Hepatocyte (in vitro differentiated cells): ENCODE data around the gene PPP4R4. TPM values are rescaled to one million over a fixed set of nuclear protein-coding genes. Genes with fewer than 3 reads are reported as not detected.

Experiments
- DNase-seq: peaks from one replicate; pipeline ENCODE4 v3.0.0-alpha.2; 2016; ENCODE audit warnings: low spot score
- H2AFZ ChIP-seq: fragments of 200-600 bp; sonication (generic); 2 replicates; pipeline ENCODE4 v1.6.0; 2016; ENCODE audit warnings: antibody characterized with exemption, mild to moderate bottlenecking
- H3K27ac ChIP-seq: fragments of 200-600 bp; sonication (generic); 2 replicates; pipeline ENCODE4 v1.5.1; 2016; ENCODE audit warnings: mild to moderate bottlenecking
- H3K27me3 ChIP-seq: fragments of 200-600 bp; sonication (generic); 2 replicates; pipeline ENCODE4 v1.6.1; 2016
- H3K36me3 ChIP-seq: fragments of 200-600 bp; sonication (generic); replicated peaks from 2 replicates; pipeline ENCODE4 v1.5.1; 2016; ENCODE audit warnings: low read depth; ENCODE audit not compliant: insufficient read depth
- H3K4me1 ChIP-seq: fragments of 200-600 bp; sonication (generic); 2 replicates; pipeline ENCODE4 v1.5.1; 2016; ENCODE audit warnings: mild to moderate bottlenecking, moderate library complexity; ENCODE audit not compliant: insufficient read depth
- H3K4me2 ChIP-seq: fragments of 200-600 bp; sonication (generic); 2 replicates; pipeline ENCODE4 v1.6.0; 2016
- H3K4me3 ChIP-seq: fragments of 200-600 bp; sonication (generic); 2 replicates; pipeline ENCODE4 v1.5.1; 2016; ENCODE audit warnings: mild to moderate bottlenecking
- H3K79me2 ChIP-seq: fragments of 200-600 bp; sonication (generic); 2 replicates; pipeline ENCODE4 v1.6.0; 2017; ENCODE audit warnings: mild to moderate bottlenecking
- H3K9me2 ChIP-seq: fragments of 200-600 bp; sonication (generic); replicated peaks from 2 replicates; pipeline ENCODE4 v1.6.0; 2017; ENCODE audit warnings: mild to moderate bottlenecking; ENCODE audit not compliant: insufficient read depth
- H3K9me3 ChIP-seq: fragments of 200-600 bp; sonication (generic); 2 replicates; pipeline ENCODE4 v1.5.1; 2016; ENCODE audit warnings: low read depth, mild to moderate bottlenecking
- H4K20me1 ChIP-seq: fragments of 200-600 bp; sonication (generic); 2 replicates; pipeline ENCODE4 v1.6.0; 2016; ENCODE audit warnings: mild to moderate bottlenecking; ENCODE audit not compliant: insufficient read depth, poor library complexity, severe bottlenecking
- CTCF ChIP-seq: fragments of 200-600 bp; sonication (generic); IDR thresholded peaks from 2 replicates; pipeline ENCODE4 v1.5.1; 2016; ENCODE audit warnings: antibody characterized with exemption, mild to moderate bottlenecking; ENCODE audit not compliant: poor library complexity
- EZH2 ChIP-seq: fragments of 200-600 bp; sonication (generic); IDR thresholded peaks from 2 replicates; pipeline ENCODE4 v1.6.1; 2016; ENCODE audit warnings: antibody characterized with exemption, mild to moderate bottlenecking, borderline replicate concordance
- EZH2phosphoT487 ChIP-seq: fragments of 200-600 bp; sonication (generic); IDR thresholded peaks from one replicate; pipeline ENCODE4 v1.6.1; 2018; ENCODE audit warnings: antibody characterized with exemption, mild to moderate bottlenecking, low read depth, moderate library complexity; ENCODE audit not compliant: unreplicated experiment, severe bottlenecking
- WGBS: methylation state at CpG from one replicate; pipeline ENCODE4 v1.1.6; 2016; ENCODE audit warnings: low lambda C conversion rate; ENCODE audit errors: missing lambda C conversion rate; 5-methylcytosine and 5-hydroxymethylcytosine counted together
- polyA plus RNA-seq: library from polyadenylated mRNA; unstranded; fragments of >200 nt; fragmentation: Nextera tagmentation; extraction: Ambion mirVana; gene quantifications from 2 replicates; pipeline ENCODE4 v1.2.1, GENCODE V29; 2016
- total RNA-seq: library from RNA; depleted of rRNA; stranded (reverse); fragments of >200 nt; gene quantifications from 2 replicates; pipeline ENCODE4 v1.2.3, GENCODE V29; 2014

Gene PPP4R4
- total and polyA plus RNA-seq, 2 experiments from 2014 or later, result 1.0 to 3.8 TPM

- Histone ChIP-seq H2AFZ (peak within 1 kb of the TSS; percentile 75), H3K4me3 (peak within 1 kb of the TSS; percentile 25), H3K27me3 (no peaks in the 10 kb centered on the region), H3K79me2 (no peaks in the 10 kb centered on the region), H3K9me3 (no peaks in the 10 kb centered on the region), H3K36me3 (no peaks in the 10 kb centered on the region), H3K4me1 (no peaks in the 10 kb centered on the region), H3K27ac (peak within 1 kb of the TSS; percentile 40), H3K4me2 (peak within 1 kb of the TSS; percentile 85), H3K9me2 (no peaks in the 10 kb centered on the region), H4K20me1 (no peaks in the 10 kb centered on the region)
- peak; percentile 89 for DNase-seq
- peak; percentile 39 for TF ChIP-seq CTCF
- TF ChIP-seq EZH2phosphoT487, result no peak
- WGBS, result 1% methylated on average over 23 of the region's 27 CpGs
Measured at GRCh38 chr14:94129111-94129757, 44.9 kb upstream of the PPP4R4 start, which contains the start of gene IFI27L2. Gene IFI27L2, minus strand, starts transcription at chr14:94129604. Its CDS starts 40 bp downstream, at chr14:94129564.

- TF ChIP-seq EZH2phosphoT487 (no peak), EZH2 (no peak), CTCF (no peak)
- peak overlapping the region; percentile 75 for H2AFZ ChIP-seq
- H4K20me1 ChIP-seq, result no peaks in the 10 kb centered on the region
- H3K4me1 ChIP-seq, result no peaks in the 10 kb centered on the region
- H3K27me3 ChIP-seq, result no peaks in the 10 kb centered on the region
- H3K79me2 ChIP-seq, result no peaks in the 10 kb centered on the region
- no peak overlapping the region for H3K27ac ChIP-seq
- H3K36me3 ChIP-seq, result no peaks in the 10 kb centered on the region
- WGBS, result 2% methylated on average over 12 of the region's 12 CpGs
- peak overlapping the region; percentile 85 for H3K4me2 ChIP-seq
- H3K4me3 ChIP-seq, result peak overlapping the region; percentile 25
- H3K9me3 ChIP-seq, result no peaks in the 10 kb centered on the region
- DNase-seq, result peak; percentile 49
- H3K9me2 ChIP-seq, result no peaks in the 10 kb centered on the region
Measured at GRCh38 chr14:94129758-94130414, 44.2 kb upstream of the PPP4R4 start.

GRCh38 chr14:94132285-94132887 lies 41.7 kb upstream of the PPP4R4 start:
- Histone ChIP-seq H3K27ac (no peak overlapping the region), H3K4me3 (no peak overlapping the region), H3K4me2 (no peak overlapping the region), H4K20me1 (no peaks in the 10 kb centered on the region), H3K36me3 (no peaks in the 10 kb centered on the region), H3K4me1 (no peaks in the 10 kb centered on the region), H3K27me3 (no peaks in the 10 kb centered on the region), H3K9me2 (no peaks in the 10 kb centered on the region), H3K79me2 (no peaks in the 10 kb centered on the region), H2AFZ (no peak overlapping the region), H3K9me3 (no peaks in the 10 kb centered on the region)
- TF ChIP-seq EZH2, result no peak
- TF ChIP-seq CTCF, result peak; percentile 84
- TF ChIP-seq EZH2phosphoT487, result no peak
- DNase-seq, result peak; percentile 84
- WGBS, result 48% methylated on average over 4 of the region's 4 CpGs
